Left kidney (tissue), 2 donors: ENCODE measurements around the gene SYNDIG1. TPM values are rescaled to one million over a fixed set of nuclear protein-coding genes. Genes with fewer than 3 reads are reported as not detected.

Source experiments
- DNase-seq: peaks from one replicate; pipeline ENCODE4 v3.0.0-alpha.2; 2013
- polyA plus RNA-seq: library from polyadenylated mRNA; unstranded; fragments of 120-200 nt; gene quantifications from one replicate; pipeline ENCODE4 v1.2.1, GENCODE V29; 2013; ENCODE audit not compliant: insufficient read length

Gene SYNDIG1
- polyA plus RNA-seq, 1 donor: 6.5 TPM

DNA sequence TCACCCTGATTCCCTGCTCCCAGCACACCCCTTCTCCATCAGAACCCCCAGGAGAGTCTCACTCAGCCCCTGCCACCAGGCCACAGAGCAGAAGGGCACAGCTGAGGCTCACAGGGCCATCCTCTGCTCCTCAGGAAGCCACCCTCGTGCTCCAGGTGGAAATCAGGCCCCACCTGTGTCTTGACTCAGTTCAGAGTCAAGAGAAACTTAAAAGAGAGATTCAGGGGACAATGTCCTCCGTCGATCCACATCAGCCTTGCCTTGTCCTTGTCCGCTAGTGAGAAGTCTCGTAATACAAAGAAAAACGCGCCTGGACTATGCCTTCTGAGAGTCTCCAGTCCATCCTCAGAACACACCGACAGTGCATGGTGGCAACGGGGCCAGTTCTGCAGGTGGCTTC lies 114.6 kb downstream of the SYNDIG1 start:
- no peak for DNase-seq

DNA sequence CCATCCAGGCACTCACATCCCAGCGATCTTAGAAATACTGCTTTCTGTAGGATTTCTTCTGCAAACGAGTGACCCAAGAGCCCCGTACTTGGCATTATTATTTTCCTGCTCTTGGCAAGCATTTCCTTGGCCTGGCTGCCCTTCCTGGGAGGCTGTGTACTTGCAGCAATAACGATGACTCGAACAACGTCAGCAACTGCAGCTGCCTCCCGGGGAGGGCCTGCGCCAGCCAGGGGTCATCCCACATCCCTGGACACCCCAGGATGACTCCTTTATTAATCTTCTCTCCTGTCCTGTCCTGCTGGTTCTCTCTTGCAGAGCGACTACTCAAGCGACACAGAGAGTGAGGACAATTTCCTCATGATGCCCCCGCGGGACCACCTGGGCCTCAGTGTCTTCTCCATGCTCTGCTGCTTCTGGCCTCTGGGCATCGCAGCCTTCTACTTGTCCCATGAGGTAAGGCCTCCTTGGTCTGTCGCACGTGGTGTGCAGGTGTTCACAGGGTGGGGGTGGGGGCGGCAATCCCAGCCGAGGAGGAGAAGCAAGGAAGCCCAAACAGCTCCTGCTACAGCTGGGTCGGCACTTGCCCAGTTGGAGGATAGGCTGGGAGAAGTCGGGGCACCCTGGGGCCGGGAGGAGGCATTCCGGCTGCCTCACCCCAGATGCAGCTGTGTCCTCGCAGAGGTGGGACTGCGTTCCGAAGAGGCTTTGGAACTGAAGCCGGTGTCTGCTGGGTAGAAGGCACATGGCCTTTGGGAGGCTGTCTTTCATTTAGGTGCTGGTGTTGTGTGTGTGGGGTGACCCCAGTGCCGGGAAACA lies 115.3 kb downstream of the SYNDIG1 start:
- DNase-seq: no peak

DNA sequence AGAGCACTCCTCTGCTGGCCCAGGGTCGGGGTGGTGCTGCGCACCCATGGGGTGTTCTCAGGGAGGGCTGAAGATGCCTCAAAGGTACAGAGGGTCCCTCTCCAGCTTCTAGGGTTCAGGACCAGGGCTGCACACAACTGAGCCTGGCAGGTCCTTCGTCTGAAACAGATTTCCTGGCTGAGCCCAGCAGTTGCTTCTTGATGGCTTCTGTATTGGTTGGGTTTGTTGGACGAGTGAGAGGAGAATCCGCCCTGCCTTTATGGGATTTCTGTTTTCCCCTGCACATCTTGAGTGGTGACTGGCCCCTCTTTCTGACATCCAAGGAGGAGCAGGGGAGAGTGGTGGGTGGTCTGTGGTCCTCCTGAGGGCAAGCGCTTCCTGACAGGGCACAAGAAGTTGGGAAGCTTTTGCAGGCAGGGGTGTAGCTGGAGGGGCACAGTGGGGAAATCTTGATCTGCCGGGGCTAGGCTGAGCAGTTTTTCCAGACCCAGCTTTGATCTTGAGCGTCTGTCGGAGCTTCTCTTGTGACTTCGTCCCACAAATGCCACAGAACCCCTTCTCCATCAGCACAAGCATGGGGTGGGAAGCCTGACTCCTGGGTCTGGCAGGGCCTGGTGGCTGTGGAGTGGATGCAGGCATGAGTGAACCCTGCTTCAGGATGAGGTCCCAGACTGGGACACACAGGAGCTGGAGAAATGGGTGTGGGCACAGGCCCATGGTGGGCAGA lies 116.5 kb downstream of the SYNDIG1 start:
- no peak for DNase-seq

DNA sequence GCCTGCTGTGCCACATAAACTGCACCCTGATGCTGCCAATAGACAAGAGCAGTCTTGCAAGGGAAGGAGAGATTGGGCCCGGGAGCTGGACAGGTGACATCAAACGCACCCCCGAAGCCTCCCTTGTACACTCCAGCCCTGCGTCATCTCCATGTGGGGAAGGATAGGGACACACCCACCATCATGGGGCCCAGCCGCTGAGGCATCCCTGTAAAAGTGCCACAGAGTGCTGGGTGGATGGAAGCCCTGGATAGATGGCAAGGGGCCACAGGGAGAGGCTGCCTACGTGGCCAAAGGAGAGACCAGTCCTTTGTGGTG lies 117.1 kb downstream of the SYNDIG1 start:
- DNase-seq: no peak

DNA sequence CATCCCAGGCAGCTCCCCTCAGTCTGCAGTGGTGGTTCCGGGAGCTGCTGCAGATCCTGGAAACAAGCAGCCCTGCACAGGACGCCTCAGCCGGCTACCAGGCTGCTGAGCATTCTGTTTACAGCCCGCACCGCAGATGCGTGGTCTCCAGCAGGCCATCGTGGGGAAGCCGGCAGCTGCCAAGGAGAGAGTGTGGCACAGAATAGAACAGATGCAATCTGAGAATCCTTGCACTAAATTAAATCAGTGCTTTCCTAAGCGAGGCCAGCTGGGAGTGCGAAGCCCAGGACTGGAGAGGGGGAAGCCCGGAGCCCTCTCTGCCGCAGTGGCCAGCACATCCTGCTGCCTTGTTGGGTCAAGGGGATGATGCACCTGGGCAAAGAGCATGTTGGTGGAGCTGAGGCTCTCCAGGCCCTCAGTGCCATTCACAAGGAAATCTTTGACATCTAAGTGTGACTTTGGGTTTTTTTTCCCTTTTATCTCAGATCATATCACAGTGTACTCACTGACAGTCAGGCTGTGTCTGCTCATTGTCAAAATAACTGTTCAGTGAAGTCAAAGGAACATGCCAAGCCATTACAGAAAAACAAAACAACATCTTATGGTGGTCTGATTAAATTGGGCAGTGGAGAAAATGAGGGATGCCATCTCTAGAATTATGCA lies 118.1 kb downstream of the SYNDIG1 start:
- DNase-seq: no peak

DNA sequence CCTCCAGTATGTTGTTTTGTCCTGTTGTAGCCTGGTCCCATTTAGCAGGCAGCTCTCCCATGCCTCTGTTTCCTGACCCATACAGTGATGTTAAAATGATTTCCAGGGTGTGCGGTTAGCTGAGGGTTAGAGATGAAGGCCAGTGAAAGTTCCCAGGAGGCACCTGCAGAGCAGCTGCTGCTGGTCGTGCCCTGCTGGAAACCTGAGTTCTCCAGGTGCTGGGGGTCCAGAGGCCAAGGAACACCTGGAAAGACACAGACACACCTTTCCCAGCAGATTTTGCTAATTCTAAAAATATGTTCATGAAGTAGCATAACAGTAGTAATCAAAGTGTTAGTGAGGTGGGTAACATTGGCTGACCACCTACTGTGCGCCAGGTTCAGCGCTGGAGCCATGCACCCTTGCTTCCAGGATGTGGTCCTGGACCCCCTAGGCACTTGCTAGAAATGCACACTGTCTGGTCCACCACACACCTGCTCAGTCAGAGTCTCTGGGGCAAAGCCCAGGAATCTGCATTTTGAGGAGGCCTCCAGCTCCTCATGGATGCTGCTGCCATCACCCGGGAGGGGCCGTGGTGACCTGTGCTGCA lies 118.7 kb downstream of the SYNDIG1 start:
- DNase-seq: no peak

DNA sequence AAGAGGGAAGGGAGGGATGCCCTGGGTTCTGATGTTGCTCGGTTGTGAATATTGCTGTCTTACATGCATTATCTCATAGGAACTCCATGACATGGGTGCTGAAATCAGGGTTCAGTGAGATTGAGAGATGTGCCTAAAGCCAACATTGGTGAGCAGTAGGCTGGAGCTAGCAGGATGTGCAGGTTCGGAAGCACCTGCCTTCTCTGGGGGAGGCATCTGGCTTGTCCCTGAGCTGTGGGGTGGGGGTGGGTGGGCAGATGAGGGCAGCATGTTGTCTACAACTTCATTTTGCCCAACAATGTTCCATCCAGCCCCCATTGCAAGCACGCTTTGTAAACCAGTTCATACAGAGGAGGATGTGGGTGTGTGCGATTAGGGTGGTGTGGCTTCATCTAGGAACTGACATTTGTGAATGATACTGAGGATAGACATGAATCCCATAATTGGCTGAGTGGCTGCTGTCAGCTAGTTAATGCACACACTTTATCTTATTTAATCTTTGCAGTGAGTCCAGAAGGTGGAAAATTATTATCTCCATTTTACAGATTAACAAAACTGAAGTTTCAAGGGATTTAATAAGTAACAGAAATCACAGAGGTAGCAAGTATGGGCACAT lies 119.4 kb downstream of the SYNDIG1 start:
- DNase-seq: no peak

DNA sequence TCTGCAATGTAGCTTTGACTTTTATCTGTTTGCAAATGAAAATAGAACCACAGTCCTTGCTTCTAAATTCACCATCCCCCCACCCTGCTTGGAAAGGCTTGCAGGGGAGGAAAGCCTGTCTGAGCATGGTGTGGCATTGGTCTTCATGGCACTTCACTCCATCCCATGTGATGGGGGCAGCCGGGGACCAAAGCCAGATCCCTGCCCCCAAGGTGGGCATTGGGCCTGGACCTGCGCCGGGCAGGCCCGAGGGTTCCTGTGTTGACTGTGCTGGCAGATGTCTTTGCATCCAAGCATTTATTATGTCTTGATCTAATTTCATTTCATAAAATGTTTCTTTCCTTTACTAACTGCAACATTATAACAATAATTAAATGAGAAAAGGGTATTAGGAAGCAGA lies 120.0 kb downstream of the SYNDIG1 start:
- no peak for DNase-seq

DNA sequence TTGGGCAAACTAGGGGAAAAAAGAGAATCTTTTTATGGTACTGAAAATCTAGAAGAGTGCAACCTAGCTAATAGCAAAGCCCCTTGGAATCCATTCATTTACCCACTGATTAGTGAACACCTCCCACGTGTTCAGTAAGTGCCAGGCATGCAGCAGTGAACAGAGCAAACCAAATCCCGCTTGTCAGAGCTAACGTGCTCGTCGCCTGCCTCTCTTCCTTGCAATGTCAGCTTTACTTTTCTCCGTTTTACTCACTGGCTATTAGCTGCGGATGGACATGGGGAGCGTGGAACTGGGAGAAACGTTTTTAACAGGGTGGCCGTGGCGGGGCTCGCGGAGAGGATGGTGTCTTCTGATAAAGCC lies 120.4 kb downstream of the SYNDIG1 start:
- DNase-seq: no peak

DNA sequence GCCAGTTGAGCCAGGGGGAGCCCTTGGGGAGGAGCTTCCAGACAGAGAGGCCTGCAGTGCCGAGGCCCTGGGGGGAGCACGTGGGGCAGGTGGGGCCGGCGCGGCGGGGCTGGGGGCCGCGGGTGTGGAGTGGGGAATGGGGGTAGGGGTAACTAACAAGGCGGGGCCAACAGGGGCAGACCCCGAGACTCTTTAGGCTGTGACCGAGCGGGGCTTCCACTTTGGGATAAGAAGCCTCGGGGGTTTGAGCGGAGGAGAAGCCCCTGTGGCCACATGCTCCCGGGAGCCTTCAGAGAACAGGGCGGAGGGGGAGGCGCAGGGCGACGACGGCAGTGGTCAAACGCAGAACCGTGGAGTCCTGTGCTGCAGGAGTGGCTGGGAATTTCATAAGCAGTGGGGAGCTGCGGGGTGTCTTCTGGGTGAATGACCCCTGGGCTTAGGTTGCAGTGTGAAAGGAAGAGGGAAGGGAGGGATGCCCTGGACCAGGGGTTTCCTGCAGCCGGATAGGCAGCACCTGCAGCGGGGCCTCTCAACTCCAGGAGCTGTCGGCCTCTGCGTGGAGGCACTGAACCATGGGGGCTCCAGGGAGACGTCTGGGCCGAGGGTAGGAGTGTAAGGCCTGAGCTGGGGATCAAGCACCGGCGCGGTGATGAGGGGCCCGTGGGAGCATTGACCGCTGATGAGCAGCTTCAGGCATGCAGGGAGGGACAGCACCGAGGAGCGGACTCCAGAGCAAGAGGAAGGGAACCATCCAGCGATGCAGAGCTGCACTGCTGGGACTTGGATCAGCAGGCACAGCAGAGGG lies 121.0 kb downstream of the SYNDIG1 start:
- DNase-seq: no peak

DNA sequence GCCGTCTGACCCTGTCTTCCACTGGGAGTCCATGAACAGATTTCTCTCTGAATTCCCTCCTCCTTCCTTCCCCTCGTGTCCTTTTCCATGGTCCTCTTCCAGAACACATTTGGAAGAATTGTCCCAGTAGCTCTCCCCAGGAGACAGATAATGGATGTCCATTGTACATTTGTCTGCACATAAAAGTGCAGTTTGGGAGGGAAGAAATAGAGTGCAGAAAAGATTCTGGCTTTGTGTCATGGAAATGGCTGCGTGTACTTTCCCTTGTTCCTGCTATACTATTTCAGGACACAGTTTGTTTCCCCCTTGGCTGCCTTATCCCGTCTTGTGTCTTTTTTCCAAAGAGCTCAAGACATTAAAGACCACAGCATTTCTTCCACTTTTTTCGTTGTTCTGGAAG lies 127.6 kb downstream of the SYNDIG1 start:
- no peak for DNase-seq

DNA sequence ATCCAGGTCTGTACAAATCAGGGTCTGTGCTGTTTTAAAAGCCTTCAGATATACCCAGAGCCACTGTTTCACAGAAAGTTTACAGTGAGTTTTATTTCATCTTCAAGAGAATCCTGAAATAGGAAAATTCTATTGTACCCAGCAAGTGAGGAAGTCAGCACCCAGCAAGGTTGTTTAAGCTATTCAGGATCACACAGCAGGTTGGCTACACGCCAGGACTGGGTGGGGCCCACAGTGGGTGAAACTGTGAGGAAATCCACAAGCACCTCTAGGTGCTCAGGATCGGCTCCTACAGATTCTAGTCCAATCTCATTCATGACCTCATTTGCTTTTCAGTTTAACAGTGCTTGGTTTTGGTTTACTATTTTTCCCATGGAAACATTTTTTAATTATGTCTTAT lies 128.9 kb downstream of the SYNDIG1 start:
- no peak for DNase-seq

DNA sequence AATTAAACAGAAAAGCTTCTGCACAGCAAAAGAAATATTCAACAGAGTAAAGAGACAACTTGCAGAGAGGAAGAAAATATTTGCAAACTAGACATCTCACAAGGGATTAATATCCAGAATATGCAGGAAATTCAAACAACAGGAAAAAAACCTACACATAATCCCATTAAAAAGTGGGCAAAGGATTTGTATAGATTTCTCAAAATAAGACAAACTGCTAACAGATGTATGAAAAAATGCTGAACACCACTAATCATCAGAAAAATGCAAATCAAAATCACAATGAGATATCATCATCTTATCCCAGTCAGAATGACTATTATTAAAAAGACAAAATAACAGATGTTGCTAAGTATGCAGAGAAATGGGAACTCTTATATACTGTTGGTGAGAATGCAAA lies 129.6 kb downstream of the SYNDIG1 start:
- DNase-seq: no peak

DNA sequence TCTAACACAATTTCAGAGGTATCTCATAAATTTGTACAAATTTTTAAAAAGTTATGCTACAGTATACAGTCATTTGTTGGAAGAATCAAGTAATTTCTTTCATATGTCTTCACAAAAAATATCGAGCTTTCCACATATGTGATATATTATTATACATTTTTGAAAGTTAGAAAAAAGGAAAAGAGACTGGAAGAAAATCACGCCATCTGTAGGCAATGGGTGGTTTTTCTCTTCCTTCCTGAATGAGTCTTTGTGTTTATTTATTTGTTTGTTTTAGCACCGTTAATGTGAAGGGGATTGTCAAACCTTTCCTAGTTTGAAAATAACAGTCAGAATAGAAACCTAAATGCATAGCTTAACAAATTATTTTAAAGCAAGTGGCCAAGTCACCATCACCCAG lies 130.6 kb downstream of the SYNDIG1 start:
- DNase-seq: no peak

DNA sequence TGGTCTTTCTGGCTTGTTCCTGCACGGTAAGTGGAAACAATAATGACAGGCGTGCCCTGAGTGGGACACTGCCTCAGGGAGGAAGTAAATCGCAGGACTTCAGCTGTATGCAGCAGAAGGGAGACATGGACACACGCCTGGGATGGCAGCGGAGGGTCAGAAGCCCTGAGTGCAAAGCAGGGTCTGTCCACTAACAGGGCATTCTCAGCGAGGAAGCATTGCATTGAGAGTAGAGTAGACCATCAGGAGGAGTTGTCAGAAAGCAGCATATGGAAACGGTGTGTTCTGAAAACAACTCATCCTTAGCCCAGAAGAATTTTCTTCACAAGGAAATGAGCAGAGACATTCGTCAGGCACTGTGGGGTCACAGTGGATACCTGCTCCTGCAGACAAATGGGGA lies 134.0 kb downstream of the SYNDIG1 start:
- no peak for DNase-seq

DNA sequence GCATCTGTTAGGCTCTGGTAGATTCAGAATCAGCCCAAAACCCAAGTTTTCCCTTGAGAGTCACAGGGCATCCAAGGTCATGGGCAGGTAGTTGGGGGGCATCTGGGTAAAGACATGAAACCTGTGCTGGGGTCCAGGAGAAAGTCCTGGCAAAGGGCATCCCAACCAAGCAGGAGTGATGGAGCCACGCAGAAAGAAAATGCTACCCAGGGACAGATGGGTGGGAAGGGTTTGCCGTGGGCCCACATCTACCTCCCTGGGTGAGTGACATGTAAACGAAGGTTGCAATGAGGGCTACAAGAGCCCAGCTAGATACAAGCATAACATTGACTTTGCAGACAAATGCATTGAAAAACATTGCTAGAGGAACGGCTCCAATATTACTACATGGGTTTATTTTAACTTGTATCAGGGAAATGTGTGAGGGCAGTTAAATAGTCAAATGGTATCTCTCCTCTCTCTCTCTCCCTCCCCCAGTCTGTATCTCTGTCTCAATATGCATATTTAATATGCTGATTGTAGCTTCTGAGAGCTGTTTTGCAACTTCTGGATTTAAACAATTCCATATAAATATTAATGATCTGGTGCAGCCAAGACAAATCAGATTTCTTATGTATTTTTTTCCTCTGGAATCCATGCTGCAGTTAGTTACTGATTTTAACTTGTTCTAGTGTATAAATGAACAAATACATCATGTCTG lies 135.7 kb downstream of the SYNDIG1 start:
- no peak for DNase-seq

DNA sequence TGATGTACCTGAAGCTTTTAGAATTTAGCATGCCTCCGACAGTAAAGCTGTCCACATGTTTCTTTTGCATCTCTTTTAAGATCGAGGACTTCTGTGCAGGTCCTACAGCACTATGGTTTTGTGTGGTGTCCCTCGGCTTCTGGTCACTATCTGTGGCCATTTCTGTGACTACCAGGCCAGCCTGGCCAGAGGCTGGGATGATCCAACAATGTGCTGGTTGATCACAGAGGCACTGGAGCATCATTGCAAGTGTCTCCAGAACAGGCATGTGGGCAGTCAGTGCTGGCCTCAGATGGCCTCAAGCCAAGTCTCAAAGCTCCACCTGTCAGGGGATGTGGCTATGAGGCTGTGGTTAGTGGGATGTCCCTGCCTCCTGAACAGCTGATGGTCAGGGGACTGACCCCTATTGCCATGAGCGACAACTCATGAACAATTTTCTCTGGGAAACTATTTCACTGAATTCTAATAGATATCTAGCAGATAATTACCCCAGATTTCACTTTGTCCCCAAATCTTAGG lies 136.6 kb downstream of the SYNDIG1 start:
- no peak for DNase-seq

DNA sequence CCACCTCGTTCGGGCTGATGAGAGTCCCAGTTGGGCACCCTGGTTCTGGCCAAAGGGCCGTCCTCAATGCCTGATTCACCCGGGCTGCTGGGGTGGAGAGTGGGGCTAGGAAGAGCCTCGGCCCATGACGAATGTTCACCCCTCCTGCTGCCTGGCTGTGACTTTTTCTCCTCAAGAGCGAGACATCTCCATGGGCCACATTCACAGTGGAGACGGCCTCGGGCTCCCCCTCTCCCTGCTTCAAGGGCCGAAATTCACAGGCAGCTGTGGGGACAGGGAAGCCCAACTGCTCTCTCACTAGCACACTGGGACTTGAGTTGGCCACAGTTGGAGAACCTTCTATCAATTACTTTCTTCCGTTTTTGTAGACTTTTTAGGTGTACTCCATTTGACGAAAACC lies 138.0 kb downstream of the SYNDIG1 start:
- DNase-seq: no peak

DNA sequence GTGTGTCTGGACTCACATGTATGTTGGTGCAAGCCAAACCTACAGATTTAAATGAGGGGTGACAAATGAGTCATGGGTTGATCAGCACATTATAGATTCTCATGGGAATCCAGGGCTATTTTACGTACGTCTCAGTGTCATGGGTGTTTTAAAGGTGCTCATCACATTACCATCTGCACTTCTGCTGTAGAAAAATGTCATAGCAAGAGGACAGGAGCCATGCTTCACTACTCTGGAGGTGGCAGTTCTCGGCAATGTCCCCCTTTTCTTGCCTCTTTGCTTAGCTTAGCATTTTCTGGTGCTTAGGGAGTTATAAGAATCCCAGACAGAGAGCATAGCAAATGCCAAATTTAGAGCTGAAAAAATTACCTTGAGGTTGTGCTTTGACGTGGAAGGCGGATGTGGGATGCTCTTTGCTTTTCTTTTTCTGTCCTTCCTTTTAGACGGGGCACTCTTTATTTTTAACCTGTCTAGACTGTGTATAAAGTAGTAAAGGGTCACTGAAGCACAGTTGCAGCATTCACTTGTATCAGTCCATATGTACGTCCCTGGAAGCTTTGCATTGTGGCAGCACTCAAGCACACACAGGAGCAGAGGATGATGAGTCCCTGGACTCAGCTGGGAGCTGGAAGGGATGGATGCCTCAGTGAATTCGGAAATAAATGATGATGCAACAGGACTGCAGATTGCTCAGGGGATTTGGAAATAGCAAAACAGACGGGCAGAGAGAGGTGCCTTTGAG lies 139.7 kb downstream of the SYNDIG1 start:
- DNase-seq: no peak

DNA sequence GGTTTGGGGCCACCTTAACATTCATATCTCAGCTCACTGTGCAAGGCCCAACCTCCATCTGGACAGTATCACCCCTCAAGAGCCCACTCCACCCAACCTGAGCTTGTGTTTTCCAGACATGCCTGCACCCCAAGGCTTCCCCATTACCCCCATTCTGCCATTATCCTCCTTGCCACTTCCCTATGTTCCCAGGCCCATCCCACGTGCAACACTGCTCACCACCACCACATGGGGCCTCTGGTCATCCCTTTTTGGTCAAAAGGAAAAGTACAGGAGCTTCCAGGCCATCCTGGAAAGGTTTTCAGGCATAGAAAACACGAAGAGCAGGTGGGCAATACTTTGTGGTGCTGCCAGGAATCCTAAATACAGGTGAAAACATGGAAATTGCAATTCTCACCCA lies 140.3 kb downstream of the SYNDIG1 start:
- no peak for DNase-seq
